Mesodermal cell (in vitro differentiated cells): Measurements from ENCODE around the gene EFNA3.

ENCODE experiments used
- H3K27ac ChIP-seq: 2 replicates; pipeline ENCODE4 v1.7.0; 2013; ENCODE audit warnings: mild to moderate bottlenecking, low read depth, low read length, moderate library complexity; ENCODE audit not compliant: severe bottlenecking
- H3K36me3 ChIP-seq: 2 replicates; pipeline ENCODE4 v1.7.1; 2013; ENCODE audit warnings: mild to moderate bottlenecking, low read length, moderate library complexity; ENCODE audit not compliant: control insufficient read depth, insufficient read depth
- H3K4me1 ChIP-seq: one replicate; pipeline ENCODE4 v1.7.1; 2013; ENCODE audit warnings: mild to moderate bottlenecking, low read length; ENCODE audit not compliant: insufficient read depth, control insufficient read depth, poor library complexity, severe bottlenecking
- H3K4me3 ChIP-seq: 2 replicates; pipeline ENCODE4 v1.7.0; 2013; ENCODE audit warnings: low read length, control low read depth, mild to moderate bottlenecking; ENCODE audit not compliant: insufficient read depth, poor library complexity, severe bottlenecking; ENCODE audit errors: extremely low read depth
- H3K9me3 ChIP-seq: 2 replicates; pipeline ENCODE4 v1.7.1; 2013; ENCODE audit warnings: mild to moderate bottlenecking, low read length, moderate library complexity; ENCODE audit not compliant: control insufficient read depth
- WGBS, 2 experiments: methylation state at CpG; one replicate each; pipeline ENCODE4 v1.1.5; 2013; ENCODE audit warnings: missing lambda C conversion rate in 2 of 2; ENCODE audit not compliant: insufficient coverage in 2 of 2; 5-methylcytosine and 5-hydroxymethylcytosine counted together

The EFNA3 gene

GRCh38 chr1:155048449-155049334 lies 29.9 kb upstream of the EFNA3 start:
- 87 to 89% methylated on average over 6 to 7 of the region's 8 CpGs for WGBS, 2 experiments
- Histone ChIP-seq H3K4me3 (no peak overlapping the region), H3K36me3 (no peaks in the 10 kb centered on the region), H3K27ac (no peak overlapping the region), H3K9me3 (no peaks in the 10 kb centered on the region), H3K4me1 (peaks cover 44% of the 10 kb centered on the region)

GRCh38 chr1:155049651-155050559 lies 28.7 kb upstream of the EFNA3 start:
- Histone ChIP-seq H3K9me3 (no peaks in the 10 kb centered on the region), H3K36me3 (no peaks in the 10 kb centered on the region), H3K4me1 (peaks cover 41% of the 10 kb centered on the region), H3K4me3 (peak overlapping the region; percentile 61), H3K27ac (peak overlapping the region; percentile 86)
- WGBS, 2 experiments: 36 to 41% methylated on average over 8 of the region's 10 CpGs

GRCh38 chr1:155050560-155051341 lies 27.9 kb upstream of the EFNA3 start, which contains the start of gene ADAM15:
Gene ADAM15 (plus strand): TSS chr1:155051316. CDS start chr1:155051387, 71 bp downstream.
- Histone ChIP-seq H3K4me1 (peaks cover 32% of the 10 kb centered on the region), H3K4me3 (peak within 1 kb of the TSS; percentile 61), H3K9me3 (no peaks in the 10 kb centered on the region), H3K36me3 (peaks cover 4% of the 10 kb centered on the region), H3K27ac (peak within 1 kb of the TSS; percentile 86)
- WGBS, 2 experiments: 0 to 1% methylated on average over 62 to 75 of the region's 99 CpGs

GRCh38 chr1:155051342-155051776 lies 27.3 kb upstream of the EFNA3 start:
- Histone ChIP-seq H3K27ac (no peak overlapping the region), H3K4me1 (peaks cover 27% of the 10 kb centered on the region), H3K36me3 (peaks cover 9% of the 10 kb centered on the region), H3K4me3 (peak overlapping the region; percentile 61), H3K9me3 (no peaks in the 10 kb centered on the region)
- WGBS, 2 experiments: 0 to 1% methylated on average over 24 to 29 of the region's 31 CpGs

GRCh38 chr1:155051777-155052398 lies 26.7 kb upstream of the EFNA3 start:
- peaks cover 10% of the 10 kb centered on the region for H3K36me3 ChIP-seq
- H3K4me1 ChIP-seq: peaks cover 24% of the 10 kb centered on the region
- no peaks in the 10 kb centered on the region for H3K9me3 ChIP-seq
- WGBS, 2 experiments: 5 to 8% methylated on average over 20 to 22 of the region's 27 CpGs
- H3K27ac ChIP-seq: no peak overlapping the region
- H3K4me3 ChIP-seq: peak overlapping the region; percentile 61

- Histone ChIP-seq H3K4me3 (peak overlapping the region; percentile 61), H3K4me1 (peaks cover 18% of the 10 kb centered on the region), H3K27ac (no peak overlapping the region), H3K9me3 (no peaks in the 10 kb centered on the region), H3K36me3 (peaks cover 18% of the 10 kb centered on the region)
- WGBS, 2 experiments: 69 to 74% methylated on average over 7 to 9 of the region's 12 CpGs
Observed at GRCh38 chr1:155052439-155053395, 25.9 kb upstream of the EFNA3 start.

- Histone ChIP-seq H3K9me3 (no peaks in the 10 kb centered on the region), H3K4me1 (peaks cover 18% of the 10 kb centered on the region), H3K36me3 (peaks cover 26% of the 10 kb centered on the region), H3K4me3 (no peak overlapping the region), H3K27ac (no peak overlapping the region)
- 84 to 90% methylated on average over 4 to 7 of the region's 7 CpGs for WGBS, 2 experiments
Observed at GRCh38 chr1:155053531-155054105, 25.0 kb upstream of the EFNA3 start.

GRCh38 chr1:155057104-155057503 lies 21.5 kb upstream of the EFNA3 start:
- peaks cover 9% of the 10 kb centered on the region for H3K4me1 ChIP-seq
- no peak overlapping the region for H3K27ac ChIP-seq
- 96% methylated on average over 7 to 8 of the region's 8 CpGs for WGBS, 2 experiments
- H3K36me3 ChIP-seq: peaks cover 33% of the 10 kb centered on the region
- H3K4me3 ChIP-seq: no peak overlapping the region
- H3K9me3 ChIP-seq: no peaks in the 10 kb centered on the region

GRCh38 chr1:155057788-155058211 lies 20.8 kb upstream of the EFNA3 start:
- Histone ChIP-seq H3K36me3 (peaks cover 33% of the 10 kb centered on the region), H3K4me3 (no peak overlapping the region), H3K27ac (no peak overlapping the region), H3K4me1 (peaks cover 6% of the 10 kb centered on the region), H3K9me3 (no peaks in the 10 kb centered on the region)
- 94% methylated on average over 10 to 13 of the region's 13 CpGs for WGBS, 2 experiments
